ENCODE data around the gene SLC16A9.
"Not testable (repeated sequence)": the region's sequence is repeated elsewhere in the genome, so short reads cannot be mapped to it uniquely, and the experiment has no call there.

Gene SLC16A9, protein sequence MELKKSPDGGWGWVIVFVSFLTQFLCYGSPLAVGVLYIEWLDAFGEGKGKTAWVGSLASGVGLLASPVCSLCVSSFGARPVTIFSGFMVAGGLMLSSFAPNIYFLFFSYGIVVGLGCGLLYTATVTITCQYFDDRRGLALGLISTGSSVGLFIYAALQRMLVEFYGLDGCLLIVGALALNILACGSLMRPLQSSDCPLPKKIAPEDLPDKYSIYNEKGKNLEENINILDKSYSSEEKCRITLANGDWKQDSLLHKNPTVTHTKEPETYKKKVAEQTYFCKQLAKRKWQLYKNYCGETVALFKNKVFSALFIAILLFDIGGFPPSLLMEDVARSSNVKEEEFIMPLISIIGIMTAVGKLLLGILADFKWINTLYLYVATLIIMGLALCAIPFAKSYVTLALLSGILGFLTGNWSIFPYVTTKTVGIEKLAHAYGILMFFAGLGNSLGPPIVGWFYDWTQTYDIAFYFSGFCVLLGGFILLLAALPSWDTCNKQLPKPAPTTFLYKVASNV

DNA sequence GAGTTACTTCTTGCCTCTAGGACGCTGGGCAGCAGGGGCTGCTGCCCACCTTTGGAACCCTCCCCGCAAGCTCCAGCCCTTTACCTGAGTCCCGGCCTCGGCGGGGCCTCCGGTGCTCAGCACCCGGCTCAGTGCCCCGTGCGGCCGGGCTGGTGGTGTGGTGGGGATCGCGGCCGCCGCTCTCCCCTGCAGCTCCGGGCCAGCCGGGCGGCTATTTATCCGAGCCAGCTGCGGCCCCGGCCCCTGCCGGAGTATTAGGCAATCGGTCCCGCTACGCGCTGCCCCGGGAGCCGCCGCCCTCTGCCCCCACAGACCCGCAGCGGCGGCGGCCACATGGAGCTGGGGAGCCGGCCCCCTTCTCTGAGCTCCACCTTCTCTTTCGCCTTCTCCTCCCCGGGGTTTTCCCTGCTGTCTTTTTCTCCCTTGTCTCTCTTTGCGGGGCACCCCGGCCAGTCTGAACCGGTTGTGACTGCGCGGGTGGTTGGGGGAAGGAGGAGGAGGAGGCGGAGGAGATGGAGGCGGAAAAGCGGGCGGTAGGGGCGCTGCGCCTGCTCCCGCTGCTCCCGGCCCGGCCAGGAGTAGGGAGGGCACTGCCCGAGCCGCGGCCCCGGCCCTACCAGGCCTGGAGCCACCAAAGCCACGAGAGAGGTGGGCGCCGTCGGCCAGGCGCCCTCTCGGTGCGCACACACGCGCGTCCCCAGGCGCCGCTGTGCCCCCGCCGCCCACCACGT is at the start of gene SLC16A9:
SLC16A9 (minus strand) TSS at position 456 of the 731 bp plus-strand sequence. CDS start 25,559 bp downstream, outside the sequence.
- DNase-seq (ENCODE audit: low read depth), result no peak
- H3K4me3 ChIP-seq (ENCODE audit: low read depth, low read length), result peak within 1 kb of the TSS; percentile 67

DNA sequence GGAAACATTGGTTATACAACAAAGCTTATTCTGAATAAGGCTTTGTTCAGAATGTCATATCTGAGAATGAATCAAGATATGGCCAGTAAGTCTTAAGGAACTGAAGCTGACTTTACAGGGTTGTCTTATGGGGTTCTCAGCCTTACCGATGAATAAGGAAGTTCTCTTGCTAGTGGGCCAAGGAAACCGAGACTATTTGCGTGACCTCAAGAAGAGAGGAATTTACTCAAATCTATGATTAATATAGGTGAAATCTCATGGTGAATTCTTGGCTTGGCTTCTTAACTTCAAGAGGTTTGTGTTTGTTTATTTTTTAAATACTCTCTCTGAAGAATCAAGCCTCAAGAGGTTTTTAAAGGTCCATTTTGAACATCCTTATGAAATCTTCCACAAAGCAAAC is 48.3 kb upstream of the SLC16A9 start:
- DNase-seq (ENCODE audit: low read depth), result peak; percentile 32
- no peak overlapping the region for H3K4me3 ChIP-seq (ENCODE audit: low read depth, low read length)

DNA sequence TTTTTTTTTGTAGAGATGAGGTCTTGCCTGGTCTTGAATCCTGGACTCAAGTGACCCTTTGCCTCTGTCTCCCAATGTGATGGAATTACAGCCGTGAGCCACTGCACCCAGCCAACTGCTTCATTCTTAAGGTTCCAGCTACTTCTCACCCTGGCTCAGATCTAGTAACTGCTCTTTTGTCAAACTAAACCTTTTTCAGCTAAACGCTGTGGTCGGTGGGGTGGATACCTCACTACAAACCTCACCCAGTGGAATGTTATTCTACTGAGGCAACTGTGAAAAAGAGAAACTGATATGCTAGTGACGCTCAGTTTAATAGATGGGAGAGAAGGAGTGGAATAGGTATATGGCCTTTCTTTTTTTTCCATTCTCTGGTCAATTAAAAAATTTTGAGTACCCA is 45.3 kb upstream of the SLC16A9 start:
- DNase-seq (ENCODE audit: low read depth), result no peak
- H3K4me3 ChIP-seq (ENCODE audit: low read depth, low read length), result no peak overlapping the region

DNA sequence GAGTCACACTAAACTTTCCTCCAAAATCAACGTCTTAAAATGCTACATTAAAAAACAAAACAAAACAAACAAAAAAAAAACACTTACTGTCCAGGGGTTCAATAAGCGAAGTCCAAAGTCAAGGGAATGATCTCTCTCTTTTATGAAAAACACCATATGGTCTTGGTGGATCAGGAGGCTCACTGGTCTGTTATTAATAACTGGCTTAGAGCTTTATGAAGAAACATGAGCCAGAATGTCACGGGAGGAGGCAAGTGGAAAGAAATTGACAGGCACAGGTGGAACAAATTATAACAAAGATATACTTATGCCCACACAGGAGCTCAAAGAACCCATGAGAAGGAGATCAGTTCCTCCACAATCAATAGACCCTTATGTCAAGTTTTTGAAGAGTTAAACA is 43.6 kb upstream of the SLC16A9 start, which contains the start of gene MRLN:
MRLN (minus strand) TSS at position 189 of the 400 bp plus-strand sequence.
- no peak within 1 kb of the TSS for H3K4me3 ChIP-seq (ENCODE audit: low read depth, low read length)

DNA sequence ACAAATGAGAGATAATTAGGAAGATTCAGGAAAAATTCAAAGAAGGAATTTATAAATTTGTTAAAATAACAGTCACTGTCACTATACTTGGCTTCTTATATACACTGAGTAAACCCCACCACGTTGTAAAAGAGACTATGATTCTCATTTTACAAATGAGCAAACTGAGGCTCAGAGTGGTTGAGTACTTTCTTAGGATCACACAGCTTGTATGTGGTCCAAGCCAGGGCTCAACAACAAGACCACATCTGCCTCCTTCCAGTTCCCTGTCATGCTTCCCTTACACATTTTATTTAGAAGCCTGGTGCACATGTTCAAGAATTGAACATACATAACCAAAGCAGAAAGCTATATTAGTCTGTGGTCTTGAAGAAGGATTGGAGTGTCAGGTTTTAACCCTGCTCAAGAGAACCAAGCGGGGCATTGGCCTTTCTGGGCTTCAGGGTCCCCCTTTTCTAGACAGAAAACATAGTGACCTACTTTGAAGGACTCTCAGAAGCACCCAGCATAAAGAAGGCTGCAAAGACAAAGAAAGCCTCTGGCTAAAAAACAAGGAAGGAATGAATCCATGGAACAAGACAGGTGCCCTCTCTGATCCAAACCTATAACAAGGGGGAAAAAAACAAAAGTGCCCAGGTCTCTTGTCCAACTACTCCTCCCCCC is 42.8 kb upstream of the SLC16A9 start:
- no peak overlapping the region for H3K4me3 ChIP-seq (ENCODE audit: low read depth, low read length)
- no peak for DNase-seq (ENCODE audit: low read depth)

More for the DNA sequence above, 43.6 kb upstream of the SLC16A9 start, which contains the start of gene MRLN:
- peak; percentile 14 for DNase-seq (ENCODE audit: low read depth)

DNA sequence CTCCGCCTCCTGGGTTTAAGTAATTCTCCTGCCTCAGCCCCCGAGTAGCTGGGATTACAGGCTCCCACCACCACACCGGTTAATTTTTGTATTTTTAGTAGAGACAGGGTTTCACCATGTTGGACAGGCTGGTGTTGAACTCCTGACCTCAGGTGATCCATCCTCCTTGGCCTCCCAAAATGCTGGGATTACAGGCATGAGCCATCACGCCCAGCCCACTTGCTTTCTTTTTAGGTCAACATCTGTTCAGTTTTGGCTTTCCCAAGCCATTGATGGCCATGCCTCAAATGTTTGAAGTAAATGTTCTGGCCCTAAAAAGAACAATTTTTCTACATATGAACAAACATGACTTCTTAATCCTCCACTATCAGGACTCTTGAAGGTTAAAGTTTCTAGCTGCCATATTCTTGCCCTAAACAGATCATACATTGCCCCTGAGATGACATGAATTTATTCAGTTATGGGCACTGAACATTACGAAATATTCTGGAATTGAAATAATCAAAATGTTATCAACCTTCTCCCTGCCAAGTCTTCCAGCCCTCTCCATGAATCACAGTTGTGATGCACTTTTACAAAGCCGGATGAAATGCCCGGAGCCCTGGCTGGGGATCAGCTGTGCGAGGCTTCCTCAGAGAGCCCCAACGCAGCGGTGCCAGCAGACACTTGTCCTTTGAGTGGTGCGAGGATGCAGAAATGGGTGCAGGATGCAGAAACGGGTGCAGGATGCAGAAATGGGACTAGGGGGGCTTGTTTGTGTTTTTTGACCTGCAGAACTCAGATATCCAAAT is 40.7 kb upstream of the SLC16A9 start:
- no peak for DNase-seq (ENCODE audit: low read depth)
- no peak overlapping the region for H3K4me3 ChIP-seq (ENCODE audit: low read depth, low read length)

DNA sequence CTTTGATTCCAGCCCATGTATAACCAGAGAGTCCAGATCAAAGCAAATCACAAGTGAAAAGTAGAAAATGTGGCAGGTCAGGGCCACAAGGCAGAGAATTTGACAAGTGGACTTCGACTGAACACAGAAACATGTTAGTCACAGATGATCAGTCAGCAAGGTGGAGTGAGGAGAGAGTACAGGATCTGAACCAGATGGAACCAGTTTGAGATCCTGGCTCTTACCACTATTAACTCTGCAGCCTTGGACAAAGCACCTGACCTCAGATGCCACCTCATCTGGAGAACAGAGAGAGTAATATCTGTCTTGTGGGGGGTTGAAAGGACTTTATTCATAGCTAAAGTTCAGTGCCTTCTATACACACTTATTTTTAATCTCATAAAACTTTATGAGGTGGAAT is 39.2 kb upstream of the SLC16A9 start:
- no peak for DNase-seq (ENCODE audit: low read depth)
- H3K4me3 ChIP-seq (ENCODE audit: low read depth, low read length), result no peak overlapping the region

DNA sequence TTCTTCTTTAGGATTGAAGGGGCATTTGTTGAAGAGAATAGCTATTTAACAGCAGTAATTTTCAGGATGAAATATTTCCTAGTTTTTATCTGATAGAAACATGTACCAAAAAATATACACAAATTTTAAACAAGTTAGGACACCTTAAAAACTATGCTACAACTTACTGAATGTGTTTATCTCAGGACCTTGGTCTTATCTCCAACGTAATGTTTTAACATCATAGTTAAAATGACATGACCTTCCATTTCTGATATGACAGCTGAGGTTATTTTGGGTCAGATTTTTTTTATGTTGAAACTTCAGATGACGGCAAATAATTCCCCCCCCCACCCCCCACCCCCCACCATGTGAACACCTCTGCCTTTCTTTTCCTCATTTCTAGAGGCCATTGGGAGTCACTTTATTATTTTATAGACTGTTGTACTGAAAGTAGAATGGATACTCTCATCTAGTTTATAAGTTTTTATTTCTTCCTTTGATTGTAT is 35.6 kb upstream of the SLC16A9 start:
- no peak overlapping the region for H3K4me3 ChIP-seq (ENCODE audit: low read depth, low read length)
- no peak for DNase-seq (ENCODE audit: low read depth)

DNA sequence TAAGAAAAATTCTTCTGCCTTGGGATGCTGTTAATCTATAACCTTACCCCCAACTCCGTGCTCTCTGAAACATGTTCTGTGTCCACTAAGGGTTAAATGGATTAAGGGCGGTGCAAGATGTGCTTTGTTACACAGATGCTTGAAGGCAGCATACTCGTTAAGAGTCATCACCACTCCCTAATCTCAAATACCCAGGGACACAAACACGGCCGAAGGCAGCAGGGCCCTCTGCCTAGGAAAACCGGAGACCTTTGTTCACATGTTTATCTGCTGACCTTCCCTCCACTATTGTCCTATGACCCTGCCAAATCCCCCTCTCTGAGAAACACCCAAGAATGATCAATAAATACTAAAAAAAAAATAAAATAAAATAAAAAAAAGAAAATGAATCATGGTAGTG is 35.1 kb upstream of the SLC16A9 start:
- not testable (repeated sequence) for H3K4me3 ChIP-seq (ENCODE audit: low read depth, low read length); DNase-seq (ENCODE audit: low read depth)

DNA sequence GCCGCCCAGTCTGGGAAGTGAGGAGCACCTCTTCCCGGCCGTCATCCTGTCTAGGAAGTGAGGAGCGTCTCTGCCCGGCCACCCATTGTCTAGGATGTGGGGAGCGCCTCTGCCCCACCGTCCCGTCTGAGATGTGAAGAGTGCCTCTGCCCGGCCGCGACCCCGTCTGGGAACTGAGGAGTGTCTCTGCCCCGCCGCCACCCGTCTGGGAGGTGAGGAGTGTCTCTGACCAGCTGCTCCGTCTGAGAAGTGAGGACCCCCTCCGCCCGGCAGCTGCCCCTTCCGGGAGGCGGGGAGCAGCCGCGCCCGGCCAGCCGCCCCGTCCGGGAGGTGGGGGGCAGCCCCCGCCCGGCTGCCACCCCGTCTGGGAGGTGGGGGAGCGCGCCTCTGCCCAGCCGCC is 34.5 kb upstream of the SLC16A9 start:
- H3K4me3 ChIP-seq (ENCODE audit: low read depth, low read length); DNase-seq (ENCODE audit: low read depth): not testable (repeated sequence)

DNA sequence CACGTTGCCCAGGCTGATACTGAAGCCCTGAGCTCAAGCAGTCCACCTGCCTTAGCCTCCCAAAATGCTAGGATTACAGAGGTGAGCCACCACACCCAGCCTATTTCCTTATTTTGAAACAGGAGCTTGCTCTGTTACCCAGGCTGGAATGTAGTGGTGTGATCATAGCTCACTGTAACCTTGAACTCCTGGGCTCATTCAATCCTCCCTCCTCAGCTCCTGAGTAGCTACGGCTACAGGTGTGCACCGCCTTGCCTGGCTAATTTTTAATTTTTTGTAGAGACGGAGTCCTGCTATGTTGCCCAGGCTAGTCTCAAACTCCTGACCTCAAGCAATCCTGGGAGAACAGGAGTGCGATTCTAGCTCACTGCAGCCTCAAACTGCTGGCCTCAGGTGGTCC is 31.9 kb upstream of the SLC16A9 start:
- DNase-seq (ENCODE audit: low read depth), result no peak

DNA sequence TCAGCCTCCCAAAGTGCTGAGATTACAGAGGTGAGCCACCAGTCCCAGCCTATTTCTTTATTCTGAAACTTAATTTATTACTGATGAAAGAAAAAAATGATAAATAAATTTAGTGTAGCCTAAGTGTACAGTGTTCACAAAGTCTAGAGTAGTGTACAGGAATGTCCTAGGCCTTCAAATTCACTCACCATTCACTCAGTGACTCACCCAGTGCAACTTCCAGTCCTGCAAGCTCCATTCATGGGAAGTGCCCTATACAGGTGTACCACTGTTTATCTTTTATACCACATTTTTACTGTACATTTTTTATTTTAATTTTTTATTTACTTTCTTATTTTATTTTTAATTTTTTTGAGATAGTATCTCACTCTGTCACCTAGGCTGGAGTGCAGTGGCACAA is 31.4 kb upstream of the SLC16A9 start:
- DNase-seq (ENCODE audit: low read depth), result no peak
- no peak overlapping the region for H3K4me3 ChIP-seq (ENCODE audit: low read depth, low read length)

More for the DNA sequence above, 31.9 kb upstream of the SLC16A9 start:
- no peak overlapping the region for H3K4me3 ChIP-seq (ENCODE audit: low read depth, low read length)

DNA sequence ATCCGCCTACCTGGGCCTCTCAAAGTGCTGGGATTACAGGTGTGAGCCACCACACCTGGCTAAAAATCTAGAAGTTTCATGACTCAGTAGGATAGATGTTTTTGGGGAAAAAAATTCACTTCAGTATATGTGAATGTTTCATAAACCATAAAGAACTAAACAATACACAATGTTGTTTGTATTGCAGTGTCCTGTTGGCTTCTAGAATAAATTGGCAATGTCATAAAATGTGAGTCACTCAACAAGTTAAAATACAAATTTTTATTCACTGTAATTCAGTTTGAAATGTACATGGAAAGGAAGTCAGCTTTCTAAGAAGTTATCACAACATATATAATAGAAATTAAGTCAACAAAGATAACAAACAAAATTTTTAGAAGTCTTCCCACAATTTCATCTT is 27.1 kb upstream of the SLC16A9 start:
- no peak overlapping the region for H3K4me3 ChIP-seq (ENCODE audit: low read depth, low read length)
- no peak for DNase-seq (ENCODE audit: low read depth)

DNA sequence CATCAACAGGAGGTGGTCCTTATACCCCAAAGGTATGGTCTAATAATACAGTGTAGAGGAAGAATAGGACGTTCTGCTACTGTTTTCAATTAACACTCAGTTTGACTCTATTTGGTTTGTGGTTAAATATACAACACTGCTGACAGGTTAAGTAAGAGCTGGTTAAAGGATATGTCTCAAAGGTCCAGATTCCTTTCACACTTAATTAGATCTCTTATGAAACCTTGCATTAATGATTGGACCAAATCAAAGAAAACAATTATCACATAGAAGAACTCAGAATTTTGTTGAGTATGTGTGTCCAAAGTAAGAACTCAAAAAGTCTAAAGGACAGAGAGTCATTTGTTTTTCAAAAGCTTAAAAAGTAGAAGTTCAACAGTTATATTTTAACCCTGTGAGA is 25.6 kb upstream of the SLC16A9 start:
- DNase-seq (ENCODE audit: low read depth), result no peak
- no peak overlapping the region for H3K4me3 ChIP-seq (ENCODE audit: low read depth, low read length)

DNA sequence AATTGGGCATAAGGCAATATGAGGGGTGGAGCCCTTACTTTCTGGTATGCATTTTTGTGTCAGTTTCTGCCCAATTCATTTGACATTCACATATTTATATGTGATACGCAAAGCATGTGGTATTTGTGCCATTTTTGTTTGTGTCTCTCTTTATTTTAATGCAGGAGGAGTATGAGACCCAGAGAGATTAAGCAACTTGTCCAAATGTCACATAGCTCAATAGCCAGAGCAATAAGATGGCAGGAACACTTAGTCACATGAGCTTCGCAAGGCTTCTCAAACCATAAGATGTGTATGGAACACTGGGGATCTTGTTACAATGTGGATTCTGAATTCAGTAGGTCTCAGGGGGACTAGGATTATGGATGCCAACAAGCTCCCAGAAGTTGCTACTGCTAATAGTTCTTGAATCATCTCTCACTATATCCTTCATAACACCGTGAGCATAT is 24.4 kb upstream of the SLC16A9 start:
- H3K4me3 ChIP-seq (ENCODE audit: low read depth, low read length), result no peak overlapping the region
- no peak for DNase-seq (ENCODE audit: low read depth)

DNA sequence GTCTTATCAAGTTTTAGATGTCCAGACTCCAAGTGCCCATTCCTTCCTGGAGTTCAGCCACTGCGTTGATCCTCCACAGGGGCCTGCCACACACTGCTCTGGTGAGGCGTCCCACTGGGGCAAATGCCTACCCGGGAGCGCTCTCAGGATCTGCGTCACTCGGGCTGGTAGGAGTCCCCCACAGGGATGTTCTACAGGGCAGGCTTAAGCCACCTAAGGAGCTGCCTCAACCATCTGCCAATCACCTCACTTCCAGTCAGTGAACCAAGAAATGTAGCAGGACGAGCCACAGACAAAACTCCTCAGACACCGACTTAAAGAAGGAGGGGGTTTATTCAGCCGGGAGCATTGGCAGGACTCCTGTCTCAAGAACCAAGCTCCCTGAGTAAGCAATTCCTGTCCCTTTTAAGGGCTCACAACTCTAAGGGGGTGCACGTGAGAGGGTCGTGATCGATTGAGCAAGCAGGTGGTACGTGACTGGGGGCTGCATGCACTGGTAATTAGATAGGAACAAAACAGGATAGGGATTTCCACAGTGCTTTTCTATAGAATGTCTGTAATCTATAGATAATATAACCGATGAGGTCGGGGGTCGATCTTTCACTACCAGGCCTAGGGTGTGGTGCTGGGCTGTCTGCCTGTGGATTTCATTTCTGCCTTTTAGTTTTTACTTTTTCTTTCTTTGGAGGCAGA is 23.8 kb upstream of the SLC16A9 start:
- not testable (repeated sequence) for H3K4me3 ChIP-seq (ENCODE audit: low read depth, low read length); DNase-seq (ENCODE audit: low read depth)

DNA sequence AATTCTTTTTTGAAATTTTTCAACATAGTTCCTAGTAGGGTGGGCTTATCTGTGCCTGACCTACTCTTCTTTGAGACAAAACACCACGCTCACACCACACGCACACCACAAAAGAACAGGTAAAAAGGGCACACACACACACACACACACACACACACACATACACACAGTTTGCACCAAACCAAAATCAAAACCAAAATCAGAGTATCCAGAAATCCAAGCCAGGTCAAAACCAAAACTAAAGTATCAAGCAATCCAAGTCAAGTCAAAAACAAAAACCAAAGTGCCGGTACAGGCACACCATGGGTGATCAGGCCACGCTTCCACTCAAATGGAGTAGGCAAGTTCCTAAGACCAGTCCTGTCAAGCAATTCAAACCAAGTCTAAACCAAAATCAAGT is 23.2 kb upstream of the SLC16A9 start:
- H3K4me3 ChIP-seq (ENCODE audit: low read depth, low read length); DNase-seq (ENCODE audit: low read depth): not testable (repeated sequence)

DNA sequence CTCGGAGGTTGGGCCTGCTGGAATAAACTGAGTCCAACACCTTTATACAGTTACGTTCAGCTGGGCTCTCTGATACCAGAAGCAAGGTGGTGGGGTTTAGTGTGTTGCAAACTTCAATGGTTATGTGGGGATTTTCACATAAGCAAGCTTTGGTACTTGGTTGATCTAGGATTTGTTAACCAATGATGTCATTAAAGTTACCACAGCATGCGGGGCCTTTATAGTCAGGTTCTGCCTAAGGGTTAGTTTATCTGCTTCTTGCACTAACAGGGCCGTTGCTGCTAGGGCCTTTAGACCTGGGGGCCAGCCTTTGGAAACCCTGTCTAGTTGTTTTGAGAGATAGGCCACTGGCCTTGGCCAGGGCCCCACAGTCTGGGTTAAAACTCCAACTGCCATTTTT is 19.5 kb upstream of the SLC16A9 start:
- not testable (repeated sequence) for DNase-seq (ENCODE audit: low read depth); H3K4me3 ChIP-seq (ENCODE audit: low read depth, low read length)

Measured in skeletal muscle cell (primary cell).